Progenitor cell of endocrine pancreas (in vitro differentiated cells): ENCODE measurements around the gene THSD4. TPM values are rescaled to one million over a fixed set of nuclear protein-coding genes. Genes with fewer than 3 reads are reported as not detected.
A peak's percentile ranks its signal among the peaks of the same experiment; 100 is the strongest.

ENCODE experiments used
- DNase-seq: peaks from one replicate; pipeline ENCODE4 v3.0.0; 2021; ENCODE audit warnings: low spot score; ENCODE audit not compliant: unreplicated experiment
- H3K27ac Mint-ChIP-seq: 2 replicates; pipeline ENCODE4 v1.8.0; 2021; ENCODE audit warnings: mild to moderate bottlenecking, moderate library complexity, mixed read lengths
- H3K27me3 Mint-ChIP-seq: 2 replicates; pipeline ENCODE4 v1.8.0; 2021; ENCODE audit warnings: mixed read lengths
- H3K36me3 Mint-ChIP-seq: 2 replicates; pipeline ENCODE4 v1.8.0; 2022; ENCODE audit warnings: mixed read lengths; ENCODE audit not compliant: insufficient read depth
- H3K4me1 Mint-ChIP-seq: 2 replicates; pipeline ENCODE4 v1.8.0; 2021; ENCODE audit warnings: low read depth, mixed read lengths
- H3K4me3 Mint-ChIP-seq: 2 replicates; pipeline ENCODE4 v1.8.0; 2021; ENCODE audit warnings: low read depth, mild to moderate bottlenecking, moderate library complexity, mixed read lengths
- H3K9me3 Mint-ChIP-seq: 2 replicates; pipeline ENCODE4 v1.8.0; 2021; ENCODE audit warnings: low read depth, mixed read lengths
- CTCF ChIP-seq: fragments of 200-600 bp; sonication (generic); IDR thresholded peaks from one replicate; pipeline ENCODE4 v1.5.0; 2021; ENCODE audit warnings: antibody characterized with exemption, mild to moderate bottlenecking; ENCODE audit not compliant: unreplicated experiment
- total RNA-seq: library from RNA; stranded (reverse); gene quantifications from 2 replicates; pipeline ENCODE4 v1.2.1, GENCODE V29; 2021

Gene THSD4
- total RNA-seq, 1 donor from 2014 or later, result 6.8 TPM

DNA sequence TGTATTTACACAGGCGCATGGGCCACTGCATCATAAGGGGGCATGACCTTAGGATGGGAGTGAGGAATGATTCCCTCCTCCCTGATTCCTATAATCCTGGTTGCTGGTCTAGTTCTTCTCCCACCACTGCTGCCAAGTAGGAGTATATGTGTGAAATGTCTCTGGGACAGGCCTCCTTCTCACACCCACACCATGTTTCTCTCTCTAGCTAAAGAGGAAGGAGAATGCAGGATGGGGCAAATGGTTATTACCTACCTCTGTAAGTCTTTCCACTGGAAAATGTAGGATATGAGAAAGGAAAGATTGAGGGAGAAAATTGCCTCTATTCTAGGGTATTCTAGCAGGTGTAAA lies 159.2 kb downstream of the THSD4 start:
- H3K4me3 Mint-ChIP-seq, result no peak overlapping the region
- no peak for DNase-seq
- no peak for TF ChIP-seq CTCF
- H3K9me3 Mint-ChIP-seq, result peaks cover 5% of the 10 kb centered on the region
- no peaks in the 10 kb centered on the region for H3K27me3 Mint-ChIP-seq
- H3K4me1 Mint-ChIP-seq, result peaks cover 23% of the 10 kb centered on the region
- no peaks in the 10 kb centered on the region for H3K36me3 Mint-ChIP-seq
- H3K27ac Mint-ChIP-seq, result no peak overlapping the region

GRCh38 chr15:71275098-71275497 lies 159.8 kb downstream of the THSD4 start:
- Mint-ChIP-seq H3K4me3 (no peak overlapping the region), H3K27ac (no peak overlapping the region), H3K9me3 (peaks cover 5% of the 10 kb centered on the region), H3K36me3 (no peaks in the 10 kb centered on the region), H3K27me3 (peaks cover 3% of the 10 kb centered on the region), H3K4me1 (peaks cover 29% of the 10 kb centered on the region)
- DNase-seq, result no peak
- TF ChIP-seq CTCF, result no peak

- Mint-ChIP-seq H3K9me3 (no peaks in the 10 kb centered on the region), H3K36me3 (no peaks in the 10 kb centered on the region), H3K27ac (peak overlapping the region; percentile 10), H3K4me1 (peaks cover 32% of the 10 kb centered on the region), H3K27me3 (peaks cover 6% of the 10 kb centered on the region), H3K4me3 (peak overlapping the region; percentile 33)
- DNase-seq, result no peak
- no peak for TF ChIP-seq CTCF
These were observed 160.5 kb downstream of the THSD4 start for GRCh38 chr15:71275566-71276335.

DNA sequence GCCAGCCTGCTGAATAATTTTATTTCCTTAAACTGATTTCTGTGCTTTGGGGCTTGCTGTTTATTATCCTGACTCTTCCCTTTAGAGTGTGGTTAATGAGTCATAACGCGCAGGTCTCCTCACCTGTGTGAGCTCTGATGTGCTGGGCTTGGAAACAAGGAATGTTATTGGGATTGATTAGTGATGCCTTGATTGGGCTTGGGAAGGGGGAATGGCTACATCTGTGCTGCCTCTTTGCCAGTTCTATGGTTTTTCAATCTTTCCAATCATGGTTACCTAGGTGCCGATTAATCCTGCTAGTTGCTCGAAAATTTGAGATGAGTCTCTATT lies 161.0 kb downstream of the THSD4 start:
- Mint-ChIP-seq H3K4me3 (no peak overlapping the region), H3K4me1 (peaks cover 32% of the 10 kb centered on the region), H3K36me3 (no peaks in the 10 kb centered on the region), H3K27ac (peak overlapping the region; percentile 10), H3K27me3 (peaks cover 10% of the 10 kb centered on the region), H3K9me3 (no peaks in the 10 kb centered on the region)
- no peak for TF ChIP-seq CTCF
- DNase-seq, result no peak

- Mint-ChIP-seq H3K4me3 (no peak overlapping the region), H3K9me3 (no peaks in the 10 kb centered on the region), H3K4me1 (peaks cover 32% of the 10 kb centered on the region), H3K27me3 (peaks cover 15% of the 10 kb centered on the region), H3K27ac (no peak overlapping the region), H3K36me3 (no peaks in the 10 kb centered on the region)
- DNase-seq, result no peak
- TF ChIP-seq CTCF, result no peak
These were observed 163.9 kb downstream of the THSD4 start for GRCh38 chr15:71278989-71279756.
